Pancreas (tissue), 10 donors: ENCODE data around the gene UBC. TPM values are rescaled to one million over a fixed set of nuclear protein-coding genes. Genes with fewer than 3 reads are reported as not detected.

ENCODE experiments used
- ATAC-seq, 4 donors: fragments of 200-7000 bp; cut with Tn5 transposase; one replicate each; pipeline versions ENCODE4 v1.8.0 to v1.9.1; 2020; ENCODE audit warnings: mild to moderate bottlenecking in 4 of 4, moderate library complexity in 4 of 4
- DNase-seq, 6 donors: peaks; one replicate each; pipeline ENCODE4 v3.0.0-alpha.2; 2020
- FAIRE-seq: peaks from 2 replicates; lab custom pipeline; 2012; peaks lifted over from hg19 to GRCh38; lab: Jason Lieb, UNC
- H3K27ac ChIP-seq, 4 donors: fragments of 200-600 bp; sonication (generic); 1 replicate in 3 of 4; 2 replicates in 1 of 4; pipeline versions ENCODE4 v1.5.0 to v1.8.0; 2020
- H3K27me3 ChIP-seq, 4 donors: fragments of 200-600 bp; one replicate each; pipeline ENCODE4 v1.8.0; 2021
- H3K36me3 ChIP-seq, 3 donors: fragments of 200-600 bp; sonication (generic) in 1 of 3; one replicate each; pipeline versions ENCODE4 v1.5.0 to v1.8.0; 2020 to 2021
- H3K4me1 ChIP-seq, 3 donors: fragments of 200-600 bp; one replicate each; pipeline ENCODE4 v1.8.0; 2021
- H3K4me3 ChIP-seq, 4 donors: fragments of 200-600 bp; sonication (generic) in 2 of 4; one replicate each; pipeline versions ENCODE4 v1.5.0 to v1.8.0; 2020 to 2021
- H3K9me3 ChIP-seq, 4 donors: fragments of 200-600 bp; one replicate each; pipeline ENCODE4 v1.8.0; 2021
- WGBS, 2 donors: extraction: QIAGEN DNeasy Blood & Tissue Kit; methylation state at CpG; one replicate each; pipeline ENCODE4 v1.1.7; 2013; 5-methylcytosine and 5-hydroxymethylcytosine counted together
- intact Hi-C, 3 donors: fragments of 100-400 bp; cut with DNase I; formaldehyde crosslinking; loops; one replicate each; pipeline versions ENCODE4 v1.11.1 to v1.14.2; 2022
- polyA plus RNA-seq, 2 donors: library from polyadenylated mRNA; stranded (reverse); fragments of 200-250 nt; gene quantifications; one replicate each; pipeline ENCODE4 v1.2.3, GENCODE V29; 2013
- total RNA-seq, 6 donors: library from RNA; stranded (reverse); fragmentation: NEBNext Ultra II Directional in 4 of 6; extraction: Animal tissue kit (Norgen Biotek cat#: 25700) in 4 of 6; gene quantifications; one replicate each; pipeline versions ENCODE4 v1.2.1 to v1.2.4, GENCODE V29; 2021 to 2023
- TF ChIP-seq, protein P1 (sequence below), 4 donors: fragments of 200-600 bp; sonication (generic) in 3 of 4; IDR thresholded peaks; one replicate each; pipeline versions ENCODE4 v1.5.0 to v1.8.0; 2021; ENCODE audit warnings: antibody characterized with exemption in 4 of 4
- donor health status: healthy with polysubstance abuse.
- donor health status: DM: no; HTN: no; CAD: no; lungs with moderate emphysema.
- donor health status: DM: no; HTN: no; CAD: no.
- donor health status: control.
- donor health status: control.
- donor health status: Bipolar disorder and iron deficiency.
- donor health status: DM: yes; HTN: yes; CAD: no.
- donor health status: DM: no; HTN: no; CAD: no.
- donor health status: DM: no; HTN: no; CAD: no.
- donor health status: DM: yes; HTN: yes; CAD: no.

The UBC gene
- total and polyA plus RNA-seq, 8 donors: 353 to 605 (median 433) TPM

DNA sequence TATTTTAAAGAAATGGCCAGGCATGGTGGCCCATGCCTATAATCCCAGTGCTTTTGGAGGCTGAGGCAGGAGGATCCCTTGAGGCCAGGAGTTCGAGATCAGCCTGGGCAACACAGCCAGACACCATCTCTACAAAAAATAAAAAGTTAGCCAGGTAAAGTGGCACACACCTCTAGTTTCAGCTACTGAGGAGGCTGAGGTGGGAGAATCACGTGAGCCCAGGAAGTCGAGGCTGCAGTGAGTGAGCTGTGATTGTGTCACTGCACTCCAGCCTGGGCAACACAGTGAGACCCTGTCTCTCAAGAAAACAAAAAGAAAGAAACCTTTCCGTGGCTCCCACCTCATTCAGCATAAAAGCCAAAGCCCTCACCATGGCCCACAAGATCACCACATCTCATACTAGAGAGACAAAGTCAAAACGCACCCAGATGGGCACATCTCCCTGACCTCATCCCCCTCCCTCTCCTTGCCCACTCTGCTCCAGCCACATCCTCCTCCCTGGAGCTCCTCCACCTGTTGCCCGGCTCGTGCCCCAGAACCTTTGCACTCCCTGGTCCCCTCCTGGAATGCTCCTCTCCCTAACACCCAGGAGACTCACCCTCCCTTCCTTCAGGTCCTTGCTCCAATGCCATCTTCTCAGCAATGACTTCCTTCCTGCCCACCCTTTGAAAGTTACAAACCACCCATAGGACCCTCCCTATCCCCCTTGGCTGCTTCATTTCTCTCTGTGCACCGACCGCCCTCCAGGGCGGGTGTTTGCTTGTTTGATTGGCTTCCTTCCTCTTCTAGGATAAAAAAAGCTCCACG is 46.0 kb downstream of the UBC start:
- DNase-seq (no peak), FAIRE-seq (no peak), ATAC-seq (peak in 1 of 4 donors; percentile 3)
- no peaks in the 10 kb centered on the region for H3K9me3 ChIP-seq
- no peaks in the 10 kb centered on the region for H3K4me1 ChIP-seq
- no peaks in the 10 kb centered on the region for H3K36me3 ChIP-seq
- 79 to 87% methylated on average over 11 of the region's 11 CpGs for WGBS, 2 donors
- TF ChIP-seq, protein P1, sequence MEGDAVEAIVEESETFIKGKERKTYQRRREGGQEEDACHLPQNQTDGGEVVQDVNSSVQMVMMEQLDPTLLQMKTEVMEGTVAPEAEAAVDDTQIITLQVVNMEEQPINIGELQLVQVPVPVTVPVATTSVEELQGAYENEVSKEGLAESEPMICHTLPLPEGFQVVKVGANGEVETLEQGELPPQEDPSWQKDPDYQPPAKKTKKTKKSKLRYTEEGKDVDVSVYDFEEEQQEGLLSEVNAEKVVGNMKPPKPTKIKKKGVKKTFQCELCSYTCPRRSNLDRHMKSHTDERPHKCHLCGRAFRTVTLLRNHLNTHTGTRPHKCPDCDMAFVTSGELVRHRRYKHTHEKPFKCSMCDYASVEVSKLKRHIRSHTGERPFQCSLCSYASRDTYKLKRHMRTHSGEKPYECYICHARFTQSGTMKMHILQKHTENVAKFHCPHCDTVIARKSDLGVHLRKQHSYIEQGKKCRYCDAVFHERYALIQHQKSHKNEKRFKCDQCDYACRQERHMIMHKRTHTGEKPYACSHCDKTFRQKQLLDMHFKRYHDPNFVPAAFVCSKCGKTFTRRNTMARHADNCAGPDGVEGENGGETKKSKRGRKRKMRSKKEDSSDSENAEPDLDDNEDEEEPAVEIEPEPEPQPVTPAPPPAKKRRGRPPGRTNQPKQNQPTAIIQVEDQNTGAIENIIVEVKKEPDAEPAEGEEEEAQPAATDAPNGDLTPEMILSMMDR (IDR thresholded peaks at IDR 0.05): no peak
- no peaks in the 10 kb centered on the region for H3K27me3 ChIP-seq
- peak overlapping the region in 2 of 4 donors; percentile 50 to 64 for H3K27ac ChIP-seq
- H3K4me3 ChIP-seq: no peak overlapping the region
- intact Hi-C loops: no loop called here

DNA sequence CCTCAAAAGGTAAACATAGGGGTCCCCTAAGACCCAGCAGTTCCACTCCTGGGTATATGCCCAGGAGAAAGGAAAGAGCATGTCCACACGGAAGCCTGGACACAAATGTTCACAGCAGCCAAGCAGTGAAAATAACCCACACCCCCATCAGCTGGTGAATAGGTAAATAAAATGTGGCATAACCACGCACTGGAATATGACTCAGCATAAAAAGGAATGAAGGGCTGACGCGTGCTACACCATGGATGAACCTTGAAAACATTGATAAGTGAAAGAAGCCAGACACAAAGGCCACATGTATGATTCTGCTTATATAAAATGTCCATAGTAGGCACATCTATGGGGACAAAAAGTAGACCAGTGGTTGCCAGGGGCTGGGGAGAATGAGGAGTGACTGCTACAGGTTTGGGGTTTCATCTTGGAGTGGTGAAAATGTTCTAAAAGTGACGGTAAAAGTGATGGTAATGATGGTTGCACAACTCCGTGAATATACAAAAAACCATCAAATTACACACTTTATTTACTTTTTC is 47.0 kb downstream of the UBC start:
- WGBS, 2 donors: 35 to 39% methylated on average over 6 of the region's 6 CpGs
- intact Hi-C loops: no loop called here
- no peak for FAIRE-seq
- Histone ChIP-seq H3K9me3 (no peaks in the 10 kb centered on the region), H3K4me1 (no peaks in the 10 kb centered on the region), H3K36me3 (no peaks in the 10 kb centered on the region), H3K27me3 (no peaks in the 10 kb centered on the region), H3K4me3 (no peak overlapping the region), H3K27ac (no peak overlapping the region)
- peak in 3 of 4 donors; percentile 18 to 39 (median 34) for ATAC-seq
- TF ChIP-seq, protein P1 (IDR thresholded peaks at IDR 0.05): no peak
- DNase-seq: peak in 2 of 6 donors; percentile 22 to 25

DNA sequence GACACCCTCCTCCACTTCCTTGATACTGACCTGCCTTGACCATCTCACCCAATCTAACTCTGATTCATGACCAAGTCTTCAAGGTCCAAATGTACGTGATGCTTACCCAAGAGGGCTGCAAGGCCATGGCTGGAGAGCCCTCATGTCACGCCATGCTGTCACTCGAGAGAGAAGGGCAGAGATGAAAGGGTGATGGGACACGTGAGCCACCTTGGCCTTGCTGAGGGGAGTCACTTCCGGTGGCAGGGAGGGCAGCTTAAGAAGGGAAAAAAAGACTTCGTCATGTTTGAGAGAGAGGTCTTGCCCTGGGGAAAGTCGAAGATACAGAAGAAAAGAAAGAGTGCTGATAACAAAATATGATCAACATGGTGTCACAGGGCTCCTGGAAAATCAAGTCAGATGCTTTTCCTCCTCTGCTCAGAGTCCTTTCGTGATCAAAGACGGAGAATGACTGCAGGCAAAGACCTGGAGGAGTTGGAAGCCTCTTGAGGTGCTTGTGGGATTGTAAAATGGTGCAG is 47.5 kb downstream of the UBC start:
- DNase-seq (no peak), ATAC-seq (no peak), FAIRE-seq (no peak)
- Histone ChIP-seq H3K4me1 (no peaks in the 10 kb centered on the region), H3K4me3 (no peak overlapping the region), H3K9me3 (no peaks in the 10 kb centered on the region), H3K27ac (no peak overlapping the region), H3K36me3 (no peaks in the 10 kb centered on the region), H3K27me3 (no peaks in the 10 kb centered on the region)
- TF ChIP-seq, protein P1 (IDR thresholded peaks at IDR 0.05): no peak
- intact Hi-C loops: no loop called here
- WGBS, 2 donors: 87 to 90% methylated on average over 9 of the region's 9 CpGs

DNA sequence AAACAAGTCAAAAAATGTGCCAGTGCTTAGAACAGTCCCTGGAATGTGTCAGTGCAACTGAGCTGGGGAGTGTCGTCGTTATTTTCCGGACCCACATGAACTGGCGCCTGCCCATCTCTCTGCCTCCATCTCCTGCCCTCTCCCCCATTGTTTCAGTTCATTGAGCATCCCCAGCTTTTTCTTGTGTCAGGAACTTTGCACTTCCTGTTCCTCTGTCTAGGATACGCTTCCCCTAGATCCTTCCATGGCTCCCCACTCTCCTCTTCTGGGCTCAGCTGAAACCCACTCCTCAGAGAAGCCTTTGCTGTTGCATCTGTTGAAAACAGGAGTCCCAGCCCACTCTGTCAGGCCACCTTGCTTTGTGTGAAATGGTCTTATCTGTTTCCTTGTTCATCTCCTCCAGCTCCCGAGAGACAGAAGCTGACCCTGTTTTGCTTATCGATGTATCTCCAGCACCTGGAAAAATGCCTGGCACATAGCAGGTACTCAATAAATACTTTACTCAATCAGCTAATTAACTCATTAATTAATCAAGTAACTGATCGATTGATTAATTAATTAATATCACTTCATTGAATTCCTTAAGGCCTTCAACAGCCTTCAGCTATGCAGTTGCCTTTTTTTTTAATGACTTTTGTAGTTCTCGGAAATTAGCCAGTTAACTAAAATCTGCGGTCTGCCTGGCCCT is 48.1 kb downstream of the UBC start:
- ATAC-seq: no peak
- FAIRE-seq: no peak

More for the DNA sequence above, 48.1 kb downstream of the UBC start:
- intact Hi-C loops: no loop called here
- H3K4me3 ChIP-seq: no peak overlapping the region
- no peaks in the 10 kb centered on the region for H3K36me3 ChIP-seq
- H3K4me1 ChIP-seq: no peaks in the 10 kb centered on the region
- no peaks in the 10 kb centered on the region for H3K27me3 ChIP-seq
- no peak for DNase-seq
- H3K27ac ChIP-seq: no peak overlapping the region
- WGBS, 2 donors: 85 to 91% methylated on average over 10 of the region's 10 CpGs
- TF ChIP-seq, protein P1 (IDR thresholded peaks at IDR 0.05): no peak
- H3K9me3 ChIP-seq: no peaks in the 10 kb centered on the region
